ENCODE data around the gene LTBP1.

DNA sequence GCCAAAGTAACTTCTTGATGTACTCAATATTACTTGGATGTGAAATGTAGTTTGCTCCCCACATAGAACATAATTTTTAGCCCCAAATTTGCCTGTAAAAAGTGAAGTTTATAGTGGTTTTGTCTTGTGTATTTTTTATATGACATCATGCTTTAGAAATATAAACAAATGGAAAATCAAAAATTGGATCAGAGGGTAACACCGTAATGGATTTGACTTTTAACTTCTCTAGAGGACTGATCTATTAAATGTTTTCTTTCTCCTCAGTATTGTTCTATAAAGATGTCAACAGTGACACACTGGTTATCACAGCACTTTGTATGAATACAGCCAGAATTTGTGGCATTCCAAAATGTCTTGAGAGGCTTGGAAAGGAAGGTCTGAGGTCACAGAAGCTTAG lies 484.1 kb downstream of the LTBP1 start:
- TF ChIP-seq CTCF (IDR thresholded peaks at IDR 0.05; ENCODE audit: low read depth, low read length, missing input control) (no peak), FOXA1 (IDR thresholded peaks at IDR 0.05) (no peak), JUND (IDR thresholded peaks at IDR 0.05) (no peak), RXRA (IDR thresholded peaks at IDR 0.05) (no peak), REST (IDR thresholded peaks at IDR 0.05) (no peak), TAF1 (conservative IDR thresholded peaks at IDR 0.05) (no peak), EGR1 (IDR thresholded peaks at IDR 0.05; ENCODE audit: low read depth in 2 of 2) (no peak), NR2F2 (IDR thresholded peaks at IDR 0.05) (no peak), GABPA (IDR thresholded peaks at IDR 0.05 in 1 of 2, conservative IDR thresholded peaks at IDR 0.05 in 1 of 2) (no peak), RAD21 (IDR thresholded peaks at IDR 0.05) (no peak), YY1 (IDR thresholded peaks at IDR 0.05) (no peak)
- TF ChIP-seq, protein P1, sequence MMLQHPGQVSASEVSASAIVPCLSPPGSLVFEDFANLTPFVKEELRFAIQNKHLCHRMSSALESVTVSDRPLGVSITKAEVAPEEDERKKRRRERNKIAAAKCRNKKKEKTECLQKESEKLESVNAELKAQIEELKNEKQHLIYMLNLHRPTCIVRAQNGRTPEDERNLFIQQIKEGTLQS (IDR thresholded peaks at IDR 0.05), result no peak

Measured in liver (tissue), 3 donors.